H1 (cell line): ENCODE results near the gene RABL2A. TPM values are rescaled to one million over a fixed set of nuclear protein-coding genes. Genes with fewer than 3 reads are reported as not detected.
"Not testable (repeated sequence)": the region's sequence is repeated elsewhere in the genome, so short reads cannot be mapped to it uniquely, and the experiment has no call there.

Source experiments
- CTCF ChIA-PET: fragments of 300-600 bp; sonication (Branson Sonifier 250); formaldehyde crosslinking; loops from one replicate; lab custom pipeline; 2021; ENCODE audit not compliant: partially characterized antibody; lab: Charles Lee
- POLR2A ChIA-PET: fragments of 300-600 bp; sonication (Branson Sonifier 250); formaldehyde crosslinking; loops from one replicate; lab custom pipeline; 2021; ENCODE audit warnings: inconsistent platforms; ENCODE audit not compliant: partially characterized antibody; lab: Charles Lee
- DNase-seq, 2 experiments: peaks; one replicate each; pipeline versions ENCODE4 v3.0.0 to v3.0.0-alpha.2; 2010 to 2022; ENCODE audit warnings: low spot score in 2 of 2, low read depth in 1 of 2, mixed read lengths in 1 of 2
- FAIRE-seq: peaks from 2 replicates; lab custom pipeline; 2011; peaks lifted over from hg19 to GRCh38; lab: Jason Lieb, UNC
- H2AFZ ChIP-seq: 2 replicates; pipeline ENCODE4 v1.8.1; 2012; ENCODE audit warnings: low read length, inconsistent platforms
- H2AK5ac ChIP-seq: 2 replicates; pipeline ENCODE4 v1.6.1; 2013; ENCODE audit warnings: low read depth, low read length
- H2BK120ac ChIP-seq: replicated peaks from 2 replicates; pipeline ENCODE3; 2013; ENCODE audit warnings: low read depth, low read length, inconsistent platforms
- H2BK12ac ChIP-seq: 2 replicates; pipeline ENCODE4 v1.6.1; 2013; ENCODE audit warnings: low read depth, low read length
- H2BK15ac ChIP-seq: 2 replicates; pipeline ENCODE4 v1.6.1; 2013; ENCODE audit warnings: low read length
- H2BK20ac ChIP-seq: 2 replicates; pipeline ENCODE4 v1.6.1; 2013; ENCODE audit warnings: low read length
- H2BK5ac ChIP-seq: 2 replicates; pipeline ENCODE4 v1.6.1; 2013; ENCODE audit warnings: low read depth, low read length
- H3K14ac ChIP-seq: 2 replicates; pipeline ENCODE4 v1.6.1; 2013; ENCODE audit warnings: inconsistent platforms; ENCODE audit not compliant: insufficient read length
- H3K18ac ChIP-seq: 2 replicates; pipeline ENCODE4 v1.6.1; 2013; ENCODE audit warnings: low read length; ENCODE audit errors: extremely low read depth
- H3K23ac ChIP-seq: 2 replicates; pipeline ENCODE4 v1.6.1; 2013; ENCODE audit warnings: inconsistent platforms; ENCODE audit not compliant: insufficient read length
- H3K23me2 ChIP-seq: 2 replicates; pipeline ENCODE4 v1.6.1; 2013; ENCODE audit warnings: low read depth, low read length
- H3K27ac ChIP-seq: 2 replicates; pipeline ENCODE4 v1.6.1; 2011; ENCODE audit warnings: low read depth, low read length, inconsistent platforms
- H3K27me3 ChIP-seq, 4 experiments: replicated peaks in 1 of 4; 1 replicate in 1 of 4; 2 replicates in 3 of 4; pipeline versions ENCODE4 v1.6.1 to v1.8.1; 2011 to 2013; ENCODE audit warnings: low read length in 3 of 4, mild to moderate bottlenecking in 3 of 4, inconsistent platforms in 2 of 4, mixed read lengths in 2 of 4, moderate library complexity in 1 of 4; ENCODE audit not compliant: control insufficient read depth in 3 of 4, insufficient read depth in 3 of 4; ENCODE audit errors: extremely low read depth in 1 of 4
- H3K36me3 ChIP-seq, 4 experiments: 2 replicates each; pipeline versions ENCODE4 v1.6.1 to v1.8.1; 2011 to 2013; ENCODE audit warnings: mild to moderate bottlenecking in 4 of 4, low read length in 3 of 4, moderate library complexity in 2 of 4, control low read depth in 1 of 4, inconsistent platforms in 1 of 4; ENCODE audit not compliant: insufficient read depth in 4 of 4, control insufficient read depth in 2 of 4
- H3K4ac ChIP-seq: replicated peaks from 2 replicates; pipeline ENCODE3; 2013; ENCODE audit warnings: low read length, low read depth, mixed read lengths, inconsistent platforms; ENCODE audit not compliant: insufficient read length
- H3K4me1 ChIP-seq, 4 experiments: replicated peaks in 1 of 4; 1 replicate in 1 of 4; 2 replicates in 3 of 4; pipeline versions ENCODE4 v1.6.1 to v1.8.1; 2011 to 2013; ENCODE audit warnings: low read length in 3 of 4, inconsistent platforms in 2 of 4, mixed read lengths in 1 of 4; ENCODE audit not compliant: insufficient read depth in 4 of 4, control insufficient read depth in 3 of 4
- H3K4me2 ChIP-seq, 2 experiments: 2 replicates each; pipeline versions ENCODE4 v1.6.1 to v1.8.1; 2011 to 2013; ENCODE audit warnings: low read depth in 2 of 2, low read length in 2 of 2, control low read depth in 1 of 2, inconsistent platforms in 1 of 2, mild to moderate bottlenecking in 1 of 2; ENCODE audit not compliant: insufficient read depth in 1 of 2
- H3K4me3 ChIP-seq, 4 experiments: fragments of 200-600, 300-600 bp in 1 of 4; sonication (generic), shearing (Covaris generic), sonication (Bioruptor Twin) in 1 of 4; 2 replicates each; pipeline versions ENCODE4 v1.5.1 to v1.8.1; 2011 to 2016; ENCODE audit warnings: low read length in 4 of 4, low read depth in 3 of 4, control low read depth in 2 of 4, inconsistent platforms in 2 of 4, mild to moderate bottlenecking in 2 of 4, mixed read lengths in 1 of 4, moderate library complexity in 1 of 4; ENCODE audit not compliant: insufficient read depth in 2 of 4; ENCODE audit errors: extremely low read depth in 1 of 4
- H3K56ac ChIP-seq: replicated peaks from 2 replicates; pipeline ENCODE3; 2013; ENCODE audit warnings: low read depth, mild to moderate bottlenecking, mixed read lengths, low read length, inconsistent platforms; ENCODE audit not compliant: insufficient read length
- H3K79me1 ChIP-seq: 2 replicates; pipeline ENCODE4 v1.6.1; 2013; ENCODE audit warnings: low read depth, low read length, control low read depth
- H3K79me2 ChIP-seq, 2 experiments: 2 replicates each; pipeline versions ENCODE4 v1.6.1 to v1.8.1; 2012 to 2013; ENCODE audit warnings: low read length in 2 of 2, mild to moderate bottlenecking in 2 of 2, inconsistent platforms in 1 of 2; ENCODE audit not compliant: insufficient read depth in 2 of 2, control insufficient read depth in 1 of 2
- H3K9ac ChIP-seq, 4 experiments: replicated peaks in 1 of 4; 1 replicate in 1 of 4; 2 replicates in 3 of 4; pipeline versions ENCODE4 v1.6.1 to v1.8.1; 2011 to 2013; ENCODE audit warnings: low read depth in 3 of 4, low read length in 3 of 4, control low read depth in 2 of 4, mild to moderate bottlenecking in 2 of 4, moderate library complexity in 2 of 4, inconsistent platforms in 1 of 4; ENCODE audit errors: extremely low read depth in 1 of 4
- H3K9me3 ChIP-seq, 2 experiments: 2 replicates each; pipeline versions ENCODE4 v1.6.1 to v1.8.1; 2012 to 2013; ENCODE audit warnings: mild to moderate bottlenecking in 2 of 2, moderate library complexity in 2 of 2, control low read depth in 1 of 2, inconsistent platforms in 1 of 2, low read depth in 1 of 2, low read length in 1 of 2, mixed read lengths in 1 of 2; ENCODE audit not compliant: insufficient read depth in 2 of 2
- H4K20me1 ChIP-seq, 2 experiments: replicated peaks in 1 of 2; 2 replicates each; pipeline versions ENCODE3 to v1.8.1; 2011 to 2013; ENCODE audit warnings: inconsistent platforms in 2 of 2, low read length in 2 of 2, mild to moderate bottlenecking in 1 of 2; ENCODE audit not compliant: insufficient read depth in 2 of 2, control insufficient read depth in 1 of 2
- H4K5ac ChIP-seq: 2 replicates; pipeline ENCODE4 v1.6.1; 2013; ENCODE audit warnings: low read length, low read depth, mixed read lengths, inconsistent platforms; ENCODE audit not compliant: insufficient read length
- H4K8ac ChIP-seq: 2 replicates; pipeline ENCODE4 v1.8.0; 2013; ENCODE audit warnings: mild to moderate bottlenecking, moderate library complexity, low read length, inconsistent platforms; ENCODE audit not compliant: insufficient read depth; ENCODE audit errors: extremely low read depth
- H4K91ac ChIP-seq: replicated peaks from 2 replicates; pipeline ENCODE3; 2013; ENCODE audit warnings: low read length, mixed read lengths, inconsistent platforms; ENCODE audit not compliant: insufficient read length
- WGBS, 2 experiments: shearing (Covaris generic) in 1 of 2; methylation state at CpG; one replicate each; pipeline versions ENCODE4 v1.1.6 to v1.1.7; 2013 to 2015; ENCODE audit warnings: low lambda C conversion rate in 2 of 2, mixed read lengths in 2 of 2, inconsistent platforms in 1 of 2, low coverage in 1 of 2, missing lambda C conversion rate in 1 of 2; ENCODE audit not compliant: insufficient replicate concordance in 2 of 2, insufficient coverage in 1 of 2, insufficient read length in 1 of 2; ENCODE audit errors: extremely low coverage in 1 of 2, missing lambda C conversion rate in 1 of 2; 5-methylcytosine and 5-hydroxymethylcytosine counted together
- polyA plus RNA-seq, 7 experiments: library from polyadenylated mRNA; depleted of rRNA in 3 of 7; stranded (reverse) in 5 of 7; unstranded in 2 of 7; fragments of >200 nt in 5 of 7; fragments of 200-250 nt in 2 of 7; gene quantifications; 1 replicate in 5 of 7; 2 replicates in 1 of 7; 4 replicates in 1 of 7; pipeline versions ENCODE4 v1.2.1 to v1.2.3, GENCODE V29; 2011 to 2013; ENCODE audit warnings: missing spikeins in 2 of 7, mixed read lengths in 2 of 7
- total RNA-seq: library from RNA; stranded (reverse); fragmentation: NEBNext Ultra II Directional; extraction: Animal tissue kit (Norgen Biotek cat#: 25700); gene quantifications from 2 replicates; pipeline ENCODE4 v1.2.1, GENCODE V29; 2021

RABL2A gene
- total and polyA plus RNA-seq, 2 of the 8 experiments (the other 6 are each of a cell fraction or from before 2014, with no cell fraction given) = 6.9 to 10.9 TPM

DNA sequence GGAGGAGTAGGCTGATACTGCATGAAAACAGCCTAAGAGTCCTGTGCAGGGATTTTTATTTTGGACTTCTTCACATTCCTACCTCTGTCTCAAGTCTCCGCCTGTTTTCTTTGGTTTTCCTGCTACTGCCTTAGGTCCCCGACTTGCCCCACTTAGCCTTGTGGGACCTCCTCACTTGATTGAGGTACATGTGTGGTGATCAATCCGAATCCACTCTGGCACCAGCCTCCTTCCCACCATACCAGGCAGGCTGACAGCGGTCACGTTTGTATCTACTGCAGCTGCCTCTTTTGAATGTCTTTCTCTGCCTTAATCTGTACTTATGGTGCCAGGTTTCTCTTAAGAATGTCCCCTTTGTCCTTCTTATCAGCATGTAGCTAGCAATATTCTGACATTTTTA lies 22.4 kb upstream of the RABL2A start:
- H2AK5ac ChIP-seq, H3K56ac ChIP-seq, H4K91ac ChIP-seq, H3K79me1 ChIP-seq, H2BK12ac ChIP-seq, H4K8ac ChIP-seq, POLR2A ChIA-PET, H2BK120ac ChIP-seq, H3K27me3 ChIP-seq, H3K4me3 ChIP-seq, H2BK5ac ChIP-seq, H3K14ac ChIP-seq, H4K5ac ChIP-seq, H3K23ac ChIP-seq, H3K23me2 ChIP-seq, H2AFZ ChIP-seq, H3K79me2 ChIP-seq, H3K9ac ChIP-seq, H3K18ac ChIP-seq, H2BK15ac ChIP-seq, H3K4ac ChIP-seq, H3K27ac ChIP-seq, FAIRE-seq, H2BK20ac ChIP-seq, DNase-seq, H3K4me1 ChIP-seq, H3K4me2 ChIP-seq, H4K20me1 ChIP-seq, H3K36me3 ChIP-seq: not testable (repeated sequence)
- WGBS, 2 experiments = 93% methylated on average over 5 of the region's 5 CpGs; no CpG with 5 or more reads in 1 of the 2 experiments
- H3K9me3 ChIP-seq = peaks cover 2 to 22% of the 10 kb centered on the region in 2 experiments; a peak in 3 of 4 replicates
- CTCF ChIA-PET = interaction anchor here (0.8 to 1.3 kb wide), 6 partner anchors 22 to 374 kb away, joined by 3 to 5 read pairs (median 4); no protein-coding TSS in a partner anchor

DNA sequence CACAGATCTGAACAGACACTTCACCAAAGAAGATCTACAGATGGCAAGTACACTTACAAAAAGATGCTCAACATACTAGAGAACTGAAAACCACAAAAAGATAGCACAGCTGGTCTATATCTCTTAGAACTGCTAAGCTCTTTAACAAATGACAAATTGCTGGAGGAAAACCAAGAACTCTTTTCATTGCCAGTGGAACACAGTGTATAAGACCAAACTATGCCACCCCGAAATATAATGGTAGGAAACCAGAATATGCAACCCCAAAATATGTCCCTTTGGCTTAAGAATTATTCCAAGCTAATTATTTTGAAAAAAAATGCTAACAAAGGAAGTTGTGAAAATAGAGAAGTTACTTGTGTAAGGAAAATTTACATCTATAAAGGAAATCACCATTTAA lies 21.0 kb upstream of the RABL2A start:
- H2BK12ac ChIP-seq, H3K27me3 ChIP-seq, H2BK15ac ChIP-seq, H3K23ac ChIP-seq, DNase-seq, H3K27ac ChIP-seq, H3K14ac ChIP-seq, H4K5ac ChIP-seq, H3K79me2 ChIP-seq, H2BK120ac ChIP-seq, POLR2A ChIA-PET, H3K56ac ChIP-seq, H3K18ac ChIP-seq, H3K23me2 ChIP-seq, H3K4ac ChIP-seq, CTCF ChIA-PET, H3K36me3 ChIP-seq, H4K20me1 ChIP-seq, H3K79me1 ChIP-seq, H2AFZ ChIP-seq, H3K4me1 ChIP-seq, FAIRE-seq, H4K8ac ChIP-seq, H3K4me2 ChIP-seq, H3K4me3 ChIP-seq, H4K91ac ChIP-seq, H3K9ac ChIP-seq, H2BK5ac ChIP-seq, H2BK20ac ChIP-seq, H2AK5ac ChIP-seq: not testable (repeated sequence)
- H3K9me3 ChIP-seq = peaks cover 2 to 22% of the 10 kb centered on the region in 2 experiments; a peak in 3 of 4 replicates
- WGBS, 2 experiments = 93% methylated on average over 1 of the region's 1 CpG; no CpG with 5 or more reads in 1 of the 2 experiments
